22Rv1 (cell line): ENCODE results near the gene FAM163B.

Experiments
- CTCF ChIP-seq: fragments of 450-650 bp; IDR thresholded peaks from 2 replicates; pipeline ENCODE4 v1.5.1; 2017; ENCODE audit warnings: mild to moderate bottlenecking
- ZFX ChIP-seq: fragments of 450-650 bp; IDR thresholded peaks from 2 replicates; pipeline ENCODE4 v1.6.1; 2017; ENCODE audit warnings: antibody characterized with exemption, borderline replicate concordance

- no peak for TF ChIP-seq CTCF
- no peak for TF ChIP-seq ZFX
Observed at GRCh38 chr9:133579601-133580418, 29.4 kb downstream of the FAM163B start.
